Lower lobe of right lung (tissue), 2 donors: Measurements from ENCODE around the gene BAZ2B. TPM values are rescaled to one million over a fixed set of nuclear protein-coding genes. Genes with fewer than 3 reads are reported as not detected.

Source experiments
- ATAC-seq, 2 donors: fragments of 200-7000 bp; cut with Tn5 transposase; one replicate each; pipeline ENCODE4 v1.9.1; 2020 to 2022; ENCODE audit warnings: mild to moderate bottlenecking in 2 of 2, moderate library complexity in 2 of 2
- DNase-seq: peaks from one replicate; pipeline ENCODE4 v3.0.0-alpha.2; 2020
- H3K27ac ChIP-seq: fragments of 200-600 bp; one replicate; pipeline ENCODE4 v1.8.0; 2022
- H3K27me3 ChIP-seq: fragments of 200-600 bp; one replicate; pipeline ENCODE4 v1.8.0; 2022; ENCODE audit warnings: low read depth
- H3K36me3 ChIP-seq: fragments of 200-600 bp; one replicate; pipeline ENCODE4 v1.8.0; 2022; ENCODE audit warnings: mild to moderate bottlenecking
- H3K4me1 ChIP-seq: fragments of 200-600 bp; one replicate; pipeline ENCODE4 v1.8.0; 2022
- H3K4me3 ChIP-seq: fragments of 200-600 bp; one replicate; pipeline ENCODE4 v1.8.0; 2022; ENCODE audit warnings: mild to moderate bottlenecking
- H3K9me3 ChIP-seq: fragments of 200-600 bp; one replicate; pipeline ENCODE4 v1.8.0; 2022
- intact Hi-C: fragments of 100-400 bp; cut with DNase I; formaldehyde crosslinking; loops from one replicate; pipeline ENCODE4 v1.11.0; 2022
- total RNA-seq: library from RNA; stranded (reverse); fragmentation: NEBNext Ultra II Directional; extraction: Animal tissue kit (Norgen Biotek cat#: 25700); gene quantifications from one replicate; pipeline ENCODE4 v1.2.1, GENCODE V29; 2021
- TF ChIP-seq, protein P1 (sequence below): fragments of 200-600 bp; IDR thresholded peaks from one replicate; pipeline ENCODE4 v1.8.0; 2022; ENCODE audit warnings: antibody characterized with exemption, mild to moderate bottlenecking
- donor health status: DM: no; HTN: yes; CAD: no; lungs with severe emphysema.

BAZ2B gene
- total RNA-seq, 1 donor from 2014 or later, result 97.4 TPM

DNA sequence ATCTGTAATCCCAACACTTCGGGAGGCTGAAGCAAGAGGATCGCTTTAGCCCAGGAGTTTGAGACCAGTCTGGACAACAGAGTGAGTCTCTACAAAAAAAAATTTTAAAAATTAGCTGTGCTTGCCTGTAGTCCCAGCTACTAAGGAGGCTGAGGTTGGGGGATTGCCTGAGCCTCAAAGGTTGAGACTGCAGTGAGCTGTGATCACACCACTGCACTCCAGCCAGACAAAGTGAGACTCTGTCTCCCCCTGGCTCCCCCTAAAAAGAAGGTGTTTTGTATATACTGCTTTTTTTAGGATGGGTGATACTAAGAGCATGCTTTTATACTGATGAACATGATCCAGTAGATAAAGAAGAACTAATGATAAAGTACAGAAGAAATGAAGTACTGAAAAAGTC is 145.0 kb downstream of the BAZ2B start:
- intact Hi-C loops, result no loop called here
- DNase-seq, result no peak
- H3K27me3 ChIP-seq, result no peaks in the 10 kb centered on the region
- TF ChIP-seq, protein P1, sequence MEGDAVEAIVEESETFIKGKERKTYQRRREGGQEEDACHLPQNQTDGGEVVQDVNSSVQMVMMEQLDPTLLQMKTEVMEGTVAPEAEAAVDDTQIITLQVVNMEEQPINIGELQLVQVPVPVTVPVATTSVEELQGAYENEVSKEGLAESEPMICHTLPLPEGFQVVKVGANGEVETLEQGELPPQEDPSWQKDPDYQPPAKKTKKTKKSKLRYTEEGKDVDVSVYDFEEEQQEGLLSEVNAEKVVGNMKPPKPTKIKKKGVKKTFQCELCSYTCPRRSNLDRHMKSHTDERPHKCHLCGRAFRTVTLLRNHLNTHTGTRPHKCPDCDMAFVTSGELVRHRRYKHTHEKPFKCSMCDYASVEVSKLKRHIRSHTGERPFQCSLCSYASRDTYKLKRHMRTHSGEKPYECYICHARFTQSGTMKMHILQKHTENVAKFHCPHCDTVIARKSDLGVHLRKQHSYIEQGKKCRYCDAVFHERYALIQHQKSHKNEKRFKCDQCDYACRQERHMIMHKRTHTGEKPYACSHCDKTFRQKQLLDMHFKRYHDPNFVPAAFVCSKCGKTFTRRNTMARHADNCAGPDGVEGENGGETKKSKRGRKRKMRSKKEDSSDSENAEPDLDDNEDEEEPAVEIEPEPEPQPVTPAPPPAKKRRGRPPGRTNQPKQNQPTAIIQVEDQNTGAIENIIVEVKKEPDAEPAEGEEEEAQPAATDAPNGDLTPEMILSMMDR, result no peak
- H3K27ac ChIP-seq, result no peak overlapping the region
- peaks cover 3% of the 10 kb centered on the region for H3K9me3 ChIP-seq
- ATAC-seq, result no peak
- peaks cover 11% of the 10 kb centered on the region for H3K36me3 ChIP-seq
- no peak overlapping the region for H3K4me3 ChIP-seq
- no peaks in the 10 kb centered on the region for H3K4me1 ChIP-seq

DNA sequence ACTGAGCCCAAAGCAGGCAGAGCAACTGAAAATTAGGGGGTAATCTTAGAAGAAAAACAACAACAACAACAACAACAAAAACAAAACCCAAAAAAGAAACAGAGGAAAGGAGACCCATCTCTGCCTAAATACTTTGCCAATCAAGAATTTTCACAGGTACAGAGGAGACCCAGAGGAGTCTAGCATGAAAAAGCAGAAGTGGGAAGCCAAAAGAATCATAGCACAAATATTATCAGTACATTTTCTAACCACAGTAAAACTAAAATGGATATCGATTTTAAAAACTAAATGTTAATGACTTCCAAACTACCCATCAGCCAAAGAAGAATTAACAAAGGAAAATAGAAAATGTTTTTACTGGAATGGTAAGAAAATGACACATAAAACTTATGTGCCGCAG is 148.1 kb downstream of the BAZ2B start:
- TF ChIP-seq, protein P1, result no peak
- no peaks in the 10 kb centered on the region for H3K4me1 ChIP-seq
- H3K4me3 ChIP-seq, result no peak overlapping the region
- H3K27me3 ChIP-seq, result no peaks in the 10 kb centered on the region
- H3K9me3 ChIP-seq, result peaks cover 3% of the 10 kb centered on the region
- H3K27ac ChIP-seq, result no peak overlapping the region
- DNase-seq (no peak), ATAC-seq (no peak)
- intact Hi-C loops, result no loop called here
- H3K36me3 ChIP-seq, result no peaks in the 10 kb centered on the region

DNA sequence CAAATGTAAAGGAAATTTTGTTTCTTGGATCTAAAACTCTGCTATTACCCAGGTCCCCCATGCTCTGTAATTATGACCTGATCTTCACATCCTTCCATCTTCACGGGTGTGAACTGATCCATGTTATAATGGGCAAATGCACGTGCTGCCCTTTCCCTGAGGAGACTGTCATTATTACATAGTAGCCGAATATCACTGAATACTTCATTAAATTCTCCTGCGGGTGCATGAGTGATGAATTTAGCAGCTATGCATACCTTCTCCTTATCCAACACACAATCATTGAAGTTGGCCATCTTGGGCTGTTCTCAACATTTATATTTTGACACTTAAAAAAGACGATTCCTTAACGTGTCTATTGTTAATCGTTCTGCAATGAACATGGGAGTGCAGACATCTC is 153.4 kb downstream of the BAZ2B start:
- TF ChIP-seq, protein P1, result no peak
- Histone ChIP-seq H3K36me3 (no peaks in the 10 kb centered on the region), H3K27ac (no peak overlapping the region), H3K4me3 (no peak overlapping the region), H3K27me3 (no peaks in the 10 kb centered on the region), H3K4me1 (no peaks in the 10 kb centered on the region), H3K9me3 (no peaks in the 10 kb centered on the region)
- intact Hi-C loops, result no loop called here
- ATAC-seq (no peak), DNase-seq (no peak)

DNA sequence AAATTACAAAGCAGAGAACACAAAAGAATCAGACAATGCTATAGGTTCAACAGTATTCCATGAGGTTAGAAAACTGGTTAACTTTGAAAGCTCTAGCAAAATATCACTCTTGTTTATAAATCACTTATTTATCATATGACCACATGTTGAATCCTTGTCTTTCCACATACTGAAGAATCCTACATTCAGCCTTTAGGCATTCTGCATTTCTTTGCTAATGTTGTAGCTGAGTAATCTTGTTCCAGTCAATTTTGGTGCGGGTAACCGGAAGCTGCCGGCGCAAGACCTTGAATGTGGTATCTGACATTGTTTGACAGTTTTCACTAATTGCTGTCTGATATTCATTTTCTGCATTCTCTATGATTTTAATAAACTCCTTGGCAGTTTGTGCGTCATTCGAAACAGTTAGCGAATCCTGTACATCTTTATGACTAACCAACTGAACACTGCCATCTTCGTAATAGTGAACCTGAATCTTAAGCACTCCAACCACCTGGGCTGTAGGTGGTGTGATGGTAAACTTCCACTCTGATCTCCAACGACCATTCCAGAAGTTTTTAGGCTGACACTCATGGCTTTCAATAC is 154.1 kb downstream of the BAZ2B start:
- H3K27ac ChIP-seq, result no peak overlapping the region
- no peaks in the 10 kb centered on the region for H3K36me3 ChIP-seq
- H3K4me1 ChIP-seq, result peaks cover under 1% of the 10 kb centered on the region
- intact Hi-C loops, result no loop called here
- no peaks in the 10 kb centered on the region for H3K27me3 ChIP-seq
- TF ChIP-seq, protein P1, result no peak
- H3K4me3 ChIP-seq, result no peak overlapping the region
- no peak for ATAC-seq
- H3K9me3 ChIP-seq, result no peaks in the 10 kb centered on the region
- DNase-seq, result no peak

DNA sequence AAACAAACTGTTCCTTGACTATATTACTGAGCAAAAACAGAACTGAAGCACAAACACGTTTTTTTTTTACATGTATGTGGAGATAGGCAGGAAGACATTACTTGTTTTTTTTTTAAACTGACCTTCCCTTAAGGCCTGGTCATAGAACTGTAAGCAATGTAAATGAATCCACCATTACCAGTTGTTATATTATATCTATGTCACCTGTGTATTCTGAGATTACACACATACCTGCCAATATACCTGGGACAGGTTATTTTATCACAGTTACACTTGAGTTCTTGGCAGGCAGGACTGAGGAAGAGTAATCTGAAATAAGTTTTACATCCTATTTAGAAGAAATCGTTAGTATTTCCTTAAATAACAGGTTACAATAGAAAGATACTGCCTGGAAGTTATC is 155.3 kb downstream of the BAZ2B start:
- H3K27me3 ChIP-seq, result no peaks in the 10 kb centered on the region
- H3K9me3 ChIP-seq, result no peaks in the 10 kb centered on the region
- H3K4me3 ChIP-seq, result no peak overlapping the region
- intact Hi-C loops, result no loop called here
- DNase-seq (no peak), ATAC-seq (no peak)
- no peaks in the 10 kb centered on the region for H3K36me3 ChIP-seq
- no peak overlapping the region for H3K27ac ChIP-seq
- TF ChIP-seq, protein P1, result no peak
- peaks cover 12% of the 10 kb centered on the region for H3K4me1 ChIP-seq
